ENCODE measurements around the gene TTLL3. TPM values are rescaled to one million over a fixed set of nuclear protein-coding genes. Genes with fewer than 3 reads are reported as not detected.
"Not testable (repeated sequence)": the region's sequence is repeated elsewhere in the genome, so short reads cannot be mapped to it uniquely, and the experiment has no call there.

TTLL3 gene
- total RNA-seq, 1 donor from 2014 or later = 71.2 TPM

DNA sequence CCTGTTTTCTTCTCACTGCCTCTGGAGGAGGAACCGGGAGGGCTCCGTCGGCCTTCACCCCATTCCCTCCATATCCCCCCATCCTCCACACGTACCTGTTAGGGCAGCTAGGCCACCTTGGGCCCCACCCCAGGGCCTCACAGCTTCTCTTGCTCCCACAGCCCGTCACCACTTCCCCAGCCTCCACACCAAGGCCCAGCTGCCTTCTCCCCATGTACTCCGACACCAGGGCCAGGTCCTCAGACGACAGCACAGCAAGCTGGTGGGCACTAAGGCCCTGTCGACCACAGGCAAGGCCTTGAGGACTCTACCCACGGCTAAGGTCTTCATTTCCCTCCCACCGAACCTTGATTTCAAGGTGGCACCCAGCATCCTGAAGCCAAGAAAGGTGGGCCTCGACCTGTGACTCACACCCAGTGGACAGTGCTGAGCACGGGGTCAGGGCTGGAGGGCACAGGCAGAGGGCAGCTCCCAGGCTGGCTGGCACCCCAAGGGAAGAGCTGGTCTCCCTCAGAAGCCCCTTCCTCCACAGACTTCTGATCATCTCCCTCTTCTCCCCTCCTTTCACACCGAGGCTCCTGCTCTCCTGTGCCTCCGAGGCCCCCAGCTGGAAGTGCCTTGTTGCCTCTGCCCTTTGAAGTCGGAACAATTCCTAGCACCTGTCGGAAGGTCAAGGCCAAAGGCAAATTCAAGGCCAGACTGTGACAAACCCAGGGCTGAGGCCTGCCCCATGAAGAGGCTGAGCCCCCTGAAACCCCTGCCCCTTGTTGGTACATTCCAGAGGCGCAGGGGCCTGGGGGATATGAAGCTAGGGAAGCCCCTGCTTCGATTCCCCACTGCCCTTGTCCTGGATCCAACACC, 24.7 kb downstream of the TTLL3 start:
- intact Hi-C loops (cut with micrococcal nuclease) = no loop called here

DNA sequence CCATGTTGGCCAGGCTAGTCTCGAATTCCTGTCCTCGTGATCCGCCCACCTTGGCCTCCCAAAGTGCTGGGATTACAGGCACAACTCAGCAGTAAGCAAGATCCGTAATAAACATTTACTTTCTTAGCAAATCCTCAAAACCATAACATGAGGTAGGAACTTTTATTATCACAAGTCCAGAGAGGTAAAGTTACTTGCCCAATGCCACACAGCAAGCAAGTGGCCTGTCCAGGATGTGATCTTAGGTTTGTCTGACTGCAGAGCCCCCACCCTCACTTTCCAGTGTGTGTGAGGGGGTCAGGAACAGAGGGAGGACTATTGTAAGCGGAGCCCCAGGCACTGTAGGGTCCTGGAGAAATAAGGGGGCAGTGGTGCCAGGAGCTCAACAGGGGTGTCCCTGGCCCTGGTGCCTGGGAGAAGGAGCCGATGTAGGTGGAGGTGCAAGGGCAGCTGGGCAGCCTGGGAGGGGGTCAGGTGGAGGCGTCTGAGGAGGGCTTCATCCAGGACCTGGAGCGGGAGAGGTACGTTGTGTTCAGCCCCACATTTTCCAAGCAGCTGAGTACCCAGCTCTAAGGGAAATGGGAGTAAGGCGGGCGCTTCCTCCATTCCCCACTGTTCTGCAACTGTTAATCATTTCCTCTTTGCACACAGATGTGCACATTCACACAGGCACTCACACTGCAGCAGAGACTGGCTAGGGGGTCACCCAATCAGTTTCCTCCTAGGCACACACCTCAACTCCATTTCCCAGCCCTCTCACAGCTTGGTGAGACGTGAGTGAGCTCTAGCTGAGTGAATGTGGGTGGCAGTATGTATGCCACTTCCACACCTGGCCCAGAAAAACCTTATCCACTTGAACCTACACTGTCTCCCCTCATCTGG, 27.9 kb downstream of the TTLL3 start:
- intact Hi-C loops (cut with micrococcal nuclease) = no loop called here

DNA sequence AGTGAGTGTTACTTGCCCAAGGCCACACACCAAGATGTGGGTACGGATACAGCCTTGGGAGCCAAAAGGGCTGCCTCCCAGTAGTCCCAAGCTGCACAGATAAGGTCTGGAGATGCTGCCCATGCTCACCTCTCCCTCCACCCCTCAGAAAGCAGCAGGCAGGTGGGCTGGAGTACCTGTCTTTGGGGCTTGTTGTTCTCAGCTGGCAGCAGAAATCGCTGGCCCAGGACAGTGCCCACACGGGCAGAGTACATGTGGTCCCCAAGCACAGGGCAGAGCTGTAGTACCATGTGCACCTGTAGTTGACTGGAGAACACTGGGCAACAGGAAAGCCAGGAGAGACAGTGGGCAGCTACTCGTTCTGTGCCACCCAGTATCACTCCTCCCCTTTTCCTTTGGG, 28.8 kb downstream of the TTLL3 start:
- intact Hi-C loops (cut with micrococcal nuclease) = no loop called here

DNA sequence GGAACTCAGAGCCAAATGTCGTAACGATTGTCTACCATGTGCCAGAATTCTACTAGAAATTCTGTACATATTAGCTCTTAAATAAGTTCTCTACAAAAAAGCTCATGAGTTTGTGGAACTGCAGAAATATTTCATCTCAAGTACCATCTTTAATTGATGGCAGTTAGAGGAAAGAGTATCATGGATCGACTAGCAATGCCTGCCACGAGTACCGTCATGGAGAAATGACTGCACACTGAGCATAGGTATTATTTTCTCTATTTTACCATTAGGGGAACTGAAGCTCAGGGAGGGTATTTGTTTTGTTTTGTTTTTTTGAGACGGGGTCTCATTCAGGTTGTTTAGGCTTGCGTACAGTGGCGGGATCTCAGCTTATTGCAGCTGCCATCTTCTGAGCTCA, 31.0 kb downstream of the TTLL3 start:
- intact Hi-C loops (cut with micrococcal nuclease) = loop anchor here (5.0 to 10.0 kb wide), 4 partner anchors 109 to 481 kb away; partner anchors contain the start of genes BRK1, BRPF1, FANCD2 and SEC13

DNA sequence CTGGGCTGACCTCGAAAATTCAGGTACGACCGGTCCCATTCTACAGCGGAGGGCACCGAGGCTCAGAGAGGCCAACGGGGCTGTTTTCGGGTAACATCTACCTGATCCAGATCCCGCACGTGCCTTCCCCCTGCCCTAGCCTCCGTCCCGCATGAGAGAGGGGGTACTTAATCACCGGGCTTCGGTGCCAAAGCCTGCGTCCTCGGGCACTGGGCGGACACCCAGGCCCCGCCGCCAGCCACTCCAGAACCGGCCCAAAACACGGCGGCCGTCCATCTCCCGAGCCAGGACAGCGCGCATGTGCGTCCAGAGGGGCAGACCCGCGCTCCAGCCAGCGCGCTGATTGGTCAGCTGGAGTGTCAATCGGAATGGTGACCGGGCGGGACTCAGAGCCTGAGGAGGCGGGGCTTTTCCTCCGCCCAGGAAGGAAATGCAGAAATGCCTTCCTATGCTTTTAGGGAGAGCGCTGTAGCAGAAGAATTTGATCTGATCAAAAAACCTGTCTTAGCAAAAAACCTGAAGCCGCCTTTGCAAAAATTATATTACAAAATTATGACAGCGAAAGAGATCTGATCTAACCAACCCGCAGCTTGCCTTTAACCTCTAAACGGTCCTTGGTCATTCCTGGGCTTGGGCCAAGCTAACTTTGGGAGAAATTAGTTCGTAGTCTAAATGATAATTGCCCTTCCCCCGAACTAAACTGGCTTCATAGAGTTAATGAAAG, 33.8 kb downstream of the TTLL3 start, which contains the start of gene RPUSD3:
TSS of gene RPUSD3 (minus strand) at position 294 of the 724 bp plus-strand sequence. CDS start at position 276, 18 bp downstream.
- intact Hi-C loops (cut with micrococcal nuclease) = loop anchor here (1.0 to 10.0 kb wide), 10 partner anchors 46 to 478 kb away; partner anchors contain the start of genes BRK1, BRPF1, CRELD1 and EMC3

DNA sequence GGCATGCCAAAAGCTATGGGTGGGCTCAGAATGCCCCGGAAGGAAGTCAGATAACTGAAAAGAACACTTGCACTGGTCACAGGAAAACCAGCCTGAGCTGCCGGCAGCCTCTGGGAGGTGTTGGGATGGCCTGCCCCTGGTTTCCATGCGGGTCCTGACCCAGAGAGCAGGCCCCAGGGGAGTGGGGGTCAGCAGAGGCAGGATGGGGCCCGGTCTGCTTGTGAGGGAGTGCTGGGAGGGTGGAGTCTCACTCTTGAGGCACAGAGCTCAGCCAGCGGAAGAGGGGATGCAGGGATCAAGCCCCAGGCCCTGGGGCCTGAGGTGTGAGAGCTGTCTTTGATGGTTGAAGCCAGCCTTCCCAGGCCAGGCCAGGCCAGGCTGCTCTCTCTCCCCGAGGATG, 36.2 kb downstream of the TTLL3 start:
- intact Hi-C loops (cut with micrococcal nuclease) = loop anchor here (10.0 kb wide), 1 partner anchor 269 kb away; the partner anchor contains the start of gene BRK1

DNA sequence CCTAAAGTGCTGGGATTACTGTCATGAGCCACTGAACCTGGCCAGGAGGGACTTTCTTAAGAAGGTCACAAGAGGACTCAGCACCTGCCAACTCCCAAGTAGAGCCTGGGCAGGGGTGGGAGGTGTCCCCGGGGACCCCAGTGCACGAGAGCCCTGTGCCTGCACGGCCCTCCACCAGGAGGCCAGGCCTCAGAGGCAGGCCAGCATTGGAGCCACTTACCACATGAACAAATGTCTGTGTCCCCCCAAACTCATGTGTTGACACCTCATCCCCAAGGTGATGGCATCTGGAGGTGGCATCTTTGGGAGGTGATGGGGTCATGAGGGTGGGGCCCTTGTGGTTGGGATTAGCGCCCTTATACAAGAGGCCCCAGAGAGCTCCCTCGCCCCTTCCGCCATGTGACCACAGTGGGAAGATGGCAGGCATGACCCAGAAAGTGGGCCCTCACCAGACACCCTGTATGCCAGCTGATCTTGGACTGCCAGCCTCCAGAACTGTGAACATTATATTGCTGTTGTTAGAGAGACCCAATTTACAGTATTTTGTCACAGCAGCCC, 36.9 kb downstream of the TTLL3 start:
- intact Hi-C loops (cut with micrococcal nuclease) = loop anchor here (10.0 kb wide), 1 partner anchor 268 kb away; the partner anchor contains the start of gene BRK1

DNA sequence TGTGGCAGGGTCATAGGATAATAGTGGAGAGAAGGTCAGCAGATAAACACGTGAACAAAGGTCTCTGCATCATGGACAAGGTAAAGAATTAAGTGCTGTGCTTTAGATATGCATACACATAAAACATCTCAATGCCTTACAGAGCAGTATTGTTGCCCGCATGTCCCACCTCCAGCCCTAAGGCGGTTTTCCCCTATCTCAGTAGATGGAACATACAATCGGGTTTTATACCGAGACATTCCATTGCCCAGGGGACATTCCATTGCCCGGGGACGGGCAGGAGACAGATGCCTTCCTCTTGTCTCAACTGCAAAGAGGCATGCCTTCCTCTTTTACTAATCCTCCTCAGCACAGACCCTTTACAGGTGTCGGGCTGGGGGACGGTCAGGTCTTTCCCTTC, 37.8 kb downstream of the TTLL3 start:
- intact Hi-C loops (cut with micrococcal nuclease) = loop anchor here (10.0 kb wide), 1 partner anchor 267 kb away; the partner anchor contains the start of gene BRK1

DNA sequence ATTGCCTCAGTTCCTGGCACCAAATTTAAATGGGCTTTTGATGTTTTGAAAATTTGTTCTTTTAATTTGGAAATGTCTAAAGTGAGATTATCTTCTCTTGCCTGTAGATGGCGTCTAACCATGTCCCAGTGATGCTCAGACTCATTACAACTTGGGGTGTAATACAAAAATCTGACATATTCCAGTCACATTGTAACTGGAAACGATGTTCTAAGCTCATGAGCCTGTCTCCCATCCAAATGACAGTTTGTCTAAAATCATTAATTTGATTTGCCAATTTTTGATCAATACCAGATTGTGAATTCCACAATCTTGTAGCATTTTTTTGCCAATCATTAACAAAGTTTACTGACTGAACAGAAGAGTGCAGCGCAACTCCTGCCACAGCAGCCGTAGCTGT, 38.8 kb downstream of the TTLL3 start:
- intact Hi-C loops (cut with micrococcal nuclease) = loop anchor here (10.0 kb wide), 1 partner anchor 266 kb away; the partner anchor contains the start of gene BRK1

DNA sequence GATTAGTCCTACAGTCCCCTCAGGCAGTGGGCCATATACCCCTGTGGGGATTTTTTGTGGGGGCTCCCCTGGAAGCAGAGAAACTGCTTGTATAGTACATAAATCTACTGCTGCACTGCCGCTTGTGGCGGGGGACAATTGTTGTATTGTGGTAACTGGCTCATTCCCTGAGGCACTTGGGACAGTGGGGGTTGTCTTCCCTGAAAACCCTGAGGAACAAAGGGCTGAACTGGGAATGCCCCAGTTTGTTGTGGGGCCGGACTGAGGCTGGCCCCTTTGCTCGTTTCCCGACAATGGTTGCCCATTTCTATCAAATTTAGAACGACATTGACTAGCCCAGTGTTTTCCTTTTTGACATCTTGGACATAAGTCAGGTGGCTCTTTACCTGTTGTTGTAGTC, 41.3 kb downstream of the TTLL3 start:
- intact Hi-C loops (cut with micrococcal nuclease) = not testable (repeated sequence)

DNA sequence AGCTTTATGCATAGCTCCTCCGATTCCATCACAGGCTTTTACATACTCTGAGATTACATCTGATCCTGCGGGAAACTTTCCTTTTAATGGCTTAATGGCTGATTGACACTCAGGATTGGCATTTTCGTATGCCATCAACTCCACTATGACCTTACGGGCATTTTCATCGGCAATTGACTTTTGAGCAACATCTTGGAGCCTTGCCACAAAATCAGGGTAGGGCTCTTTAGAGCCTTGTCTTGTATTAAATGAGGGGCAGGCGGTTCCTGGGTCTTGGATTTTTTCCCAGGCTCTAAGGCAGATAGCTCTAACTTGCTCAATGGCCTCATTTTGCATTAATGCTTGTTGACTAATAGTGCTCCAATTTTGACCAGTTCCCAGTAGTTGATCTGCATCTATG, 41.9 kb downstream of the TTLL3 start:
- intact Hi-C loops (cut with micrococcal nuclease) = not testable (repeated sequence)

DNA sequence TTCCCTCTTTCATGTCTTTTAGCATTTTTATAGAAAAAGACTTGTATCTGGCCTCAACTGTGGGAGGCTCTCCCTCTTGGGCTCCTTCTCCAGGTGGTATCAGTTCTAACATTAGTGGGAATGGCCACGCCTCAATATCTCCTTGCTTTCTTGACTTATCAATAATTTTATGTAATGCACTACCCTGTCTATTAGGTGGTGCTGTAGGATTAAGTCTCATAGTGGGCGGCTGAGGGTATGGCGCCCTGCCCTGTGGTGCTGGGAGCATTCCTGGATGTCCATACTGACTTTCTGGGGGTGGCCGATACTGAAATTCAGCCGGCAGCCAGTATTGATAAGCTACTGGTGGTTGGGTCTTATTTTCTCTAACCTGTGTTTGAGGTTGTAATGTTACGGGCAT, 42.5 kb downstream of the TTLL3 start:
- intact Hi-C loops (cut with micrococcal nuclease) = no loop called here

DNA sequence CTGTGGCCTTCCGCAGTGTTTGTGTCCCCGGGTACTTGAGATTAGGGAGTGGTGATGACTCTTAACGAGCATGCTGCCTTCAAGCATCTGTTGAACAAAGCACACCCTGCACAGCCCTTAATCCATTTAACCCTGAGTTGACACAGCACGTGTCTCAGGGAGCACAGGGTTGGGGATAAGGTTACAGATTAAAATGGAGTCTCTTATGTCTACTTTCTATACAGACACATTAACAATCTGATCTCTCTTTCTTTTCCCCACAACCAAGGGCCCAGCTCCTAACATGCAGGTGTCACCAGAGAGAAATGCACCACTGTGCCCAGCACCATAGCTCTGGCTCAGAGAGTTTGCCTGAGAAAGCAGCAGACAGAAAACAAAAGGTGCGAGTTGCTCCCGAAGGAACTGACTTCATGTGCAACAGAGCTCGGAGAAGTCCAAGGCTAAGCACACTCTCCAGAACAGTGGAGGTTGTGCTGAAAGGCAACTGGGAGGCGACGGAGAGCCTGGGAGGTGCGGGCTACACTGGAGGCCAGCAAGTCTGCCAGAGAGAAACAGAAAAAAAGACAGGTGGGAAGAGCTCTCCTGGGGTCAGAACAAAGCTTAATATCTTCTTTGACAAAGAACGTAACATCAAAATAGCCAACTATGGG, 44.4 kb downstream of the TTLL3 start:
- intact Hi-C loops (cut with micrococcal nuclease) = not testable (repeated sequence)

DNA sequence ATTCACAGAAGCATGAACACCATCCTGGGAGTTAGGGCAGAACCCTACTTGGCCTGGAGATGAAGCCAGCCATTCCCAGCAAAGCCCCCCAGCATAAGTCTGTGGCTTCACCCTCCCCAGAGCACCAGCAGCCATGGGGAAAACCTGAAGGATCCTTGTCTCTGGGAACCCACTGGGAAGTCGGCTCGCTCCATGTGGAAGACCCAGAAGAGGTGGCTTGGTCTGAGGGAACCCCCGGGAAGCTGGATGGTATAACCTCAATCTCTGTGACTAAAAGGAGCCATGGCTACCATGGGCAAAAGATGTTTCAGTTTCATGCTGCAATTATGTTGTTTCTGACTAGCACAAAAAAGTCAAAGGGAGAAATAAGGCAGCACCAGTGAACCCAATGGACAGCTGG, 45.5 kb downstream of the TTLL3 start:
- intact Hi-C loops (cut with micrococcal nuclease) = no loop called here

DNA sequence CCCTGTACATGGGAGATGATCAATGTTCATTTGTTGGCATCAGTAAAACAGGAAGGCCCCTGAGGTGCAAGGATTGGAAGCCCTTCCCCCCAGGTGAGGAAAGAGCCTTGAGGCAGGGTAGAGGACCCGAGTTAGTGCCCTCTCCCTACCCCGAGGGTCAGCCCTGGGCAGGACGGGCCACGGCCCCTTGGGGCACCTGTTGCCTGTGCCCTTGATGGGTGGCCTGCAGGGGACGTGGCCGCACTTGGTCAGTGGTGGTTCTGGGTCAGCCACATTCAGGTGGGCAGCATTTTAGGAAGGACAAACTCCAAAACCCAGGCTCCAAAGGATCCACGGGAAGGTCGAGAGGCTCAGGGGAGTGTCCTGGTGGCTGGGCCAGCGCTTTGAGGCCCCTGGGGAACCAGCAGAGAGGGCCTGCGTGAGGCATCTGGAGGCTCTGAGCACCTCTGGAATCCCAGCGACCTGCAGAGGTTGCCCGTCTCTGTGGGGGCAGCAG, 49.5 kb downstream of the TTLL3 start:
- intact Hi-C loops (cut with micrococcal nuclease) = no loop called here

DNA sequence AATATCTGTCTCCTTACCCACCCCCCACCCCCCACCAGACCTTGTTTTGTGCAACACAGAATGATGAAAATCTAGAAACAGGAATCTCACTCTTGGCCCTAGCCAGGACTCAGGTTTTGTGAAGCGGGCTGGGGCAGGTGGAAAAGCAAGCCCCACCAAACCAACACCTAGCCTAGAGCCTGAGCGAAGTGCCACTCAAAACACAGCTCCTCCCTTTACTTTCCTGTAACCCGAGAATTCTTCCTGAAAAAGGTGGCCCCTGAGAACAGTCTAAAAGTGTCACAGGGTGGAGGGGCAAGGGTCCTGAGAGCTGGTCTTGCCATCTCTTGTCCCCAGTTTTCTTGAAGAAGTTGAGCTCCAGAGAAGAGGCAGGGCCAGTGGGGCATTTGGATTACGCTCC, 51.1 kb downstream of the TTLL3 start:
- intact Hi-C loops (cut with micrococcal nuclease) = no loop called here

DNA sequence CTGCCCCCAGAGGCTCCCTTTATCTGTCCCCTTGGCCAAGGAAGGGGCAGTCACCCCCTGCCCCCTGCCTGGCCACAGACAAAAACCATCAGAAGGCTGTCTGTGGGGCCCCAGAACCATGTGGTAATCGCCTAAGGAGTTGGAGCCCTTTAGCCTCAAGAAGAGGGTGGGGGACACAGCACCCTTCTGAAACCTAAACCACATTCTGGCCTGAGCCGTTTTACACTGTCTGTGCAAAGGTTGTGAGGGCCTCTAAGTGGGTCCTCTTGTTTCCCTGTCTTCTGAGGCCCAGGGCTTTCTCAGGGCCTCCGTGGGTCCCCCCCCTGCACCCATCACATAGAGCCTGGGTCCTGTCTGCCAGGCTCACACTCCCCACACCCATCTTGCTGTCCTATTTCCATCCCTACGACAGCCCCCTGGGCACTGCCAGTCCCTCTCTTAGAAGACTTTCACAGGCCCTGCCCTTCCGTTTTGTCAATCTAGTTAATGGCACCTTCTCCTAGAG, 51.6 kb downstream of the TTLL3 start:
- intact Hi-C loops (cut with micrococcal nuclease) = no loop called here

DNA sequence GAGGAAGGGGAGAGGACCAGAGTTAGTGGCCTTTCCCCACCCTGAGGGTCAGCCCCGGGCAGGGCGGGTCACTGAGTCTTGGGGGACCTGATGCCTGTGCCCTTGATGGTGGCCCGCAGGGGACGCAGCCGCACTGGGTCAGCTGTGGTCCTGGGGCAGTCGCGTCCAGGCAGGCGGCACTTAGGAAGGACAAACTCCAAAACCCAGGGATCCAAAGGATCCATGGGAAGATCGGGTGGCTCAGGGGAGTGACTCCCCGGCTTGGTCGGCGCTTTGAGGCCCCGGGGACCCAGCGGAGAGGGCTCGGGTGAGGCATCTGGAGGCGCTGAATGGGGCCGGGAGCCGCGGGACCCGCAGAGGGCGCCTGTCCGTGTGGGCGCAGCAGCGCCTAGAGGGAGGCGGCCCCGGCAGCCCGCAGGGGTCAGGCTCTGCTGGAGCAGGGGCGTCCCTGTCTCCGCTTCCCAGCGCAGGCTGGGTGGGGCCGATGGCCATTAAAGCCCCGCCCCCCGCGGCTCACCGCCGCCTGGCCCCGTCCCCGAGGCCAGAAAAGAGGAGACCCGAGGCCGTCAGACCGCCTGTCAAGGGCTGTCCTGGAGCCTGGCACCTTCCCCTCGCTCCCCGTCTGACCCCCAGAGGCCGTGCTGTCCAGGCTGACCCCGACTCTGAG, 52.5 kb downstream of the TTLL3 start:
- intact Hi-C loops (cut with micrococcal nuclease) = no loop called here

All from T-helper 2 cell treated with Interferon-gamma antibody and Interleukin-4, amounts not matched to agents 100 ng/mL and 5 ng/mL, for 36 hours (primary cell).